ENCODE data around the gene THOC1. TPM values are rescaled to one million over a fixed set of nuclear protein-coding genes. Genes with fewer than 3 reads are reported as not detected.
A peak's percentile ranks its signal among the peaks of the same experiment; 100 is the strongest.

The THOC1 gene
- total RNA-seq, 2 donors from 2014 or later: 81.8 to 99.6 TPM

GRCh38 chr18:274313-274712 is 6.5 kb upstream of the THOC1 start:
- Mint-ChIP-seq H3K4me1 (peaks cover 19% of the 10 kb centered on the region), H3K9me3 (peaks cover 8% of the 10 kb centered on the region), H3K27ac (no peak overlapping the region), H3K36me3 (ENCODE audit: low read depth) (peaks cover 5% of the 10 kb centered on the region), H3K4me3 (no peak overlapping the region), H3K27me3 (ENCODE audit: insufficient read depth) (no peaks in the 10 kb centered on the region)
- peaks cover 2% of the 10 kb centered on the region for H3K4me1 ChIP-seq (ENCODE audit: control insufficient read depth, insufficient read depth, low read length)
- H3K4me3 ChIP-seq (ENCODE audit: low read length): no peak overlapping the region
- H3K27ac ChIP-seq (ENCODE audit: low read depth, low read length): no peak overlapping the region
- DNase-seq: no peak
- H3K9ac ChIP-seq (ENCODE audit: extremely low read depth, low read length, poor library complexity, severe bottlenecking): no peak overlapping the region
- no peaks in the 10 kb centered on the region for H3K27me3 ChIP-seq (ENCODE audit: control insufficient read depth, insufficient read depth, low read length, poor library complexity, severe bottlenecking)
- TF ChIP-seq CTCF (conservative IDR thresholded peaks at IDR 0.05): no peak
- no peaks in the 10 kb centered on the region for H3K36me3 ChIP-seq (ENCODE audit: control insufficient read depth, insufficient read depth, low read length)
- WGBS, 2 experiments (ENCODE audit: insufficient coverage in 1 of 2, insufficient read length in 1 of 2): 96 to 100% methylated on average over 6 to 8 of the region's 8 CpGs
- H3K9me3 ChIP-seq (ENCODE audit: control insufficient read depth, low read length): no peaks in the 10 kb centered on the region

- H3K4me1 Mint-ChIP-seq: peaks cover 25% of the 10 kb centered on the region
- H3K27ac Mint-ChIP-seq: peak overlapping the region; percentile 55
- no peak for TF ChIP-seq CTCF (conservative IDR thresholded peaks at IDR 0.05)
These were observed 5.7 kb upstream of the THOC1 start for GRCh38 chr18:273525-273924.

GRCh38 chr18:272650-273049 is 4.8 kb upstream of the THOC1 start:
- Histone ChIP-seq H3K27me3 (ENCODE audit: control insufficient read depth, insufficient read depth, low read length, poor library complexity, severe bottlenecking) (no peaks in the 10 kb centered on the region), H3K36me3 (ENCODE audit: control insufficient read depth, insufficient read depth, low read length) (no peaks in the 10 kb centered on the region), H3K9me3 (ENCODE audit: control insufficient read depth, low read length) (no peaks in the 10 kb centered on the region), H3K9ac (ENCODE audit: extremely low read depth, low read length, poor library complexity, severe bottlenecking) (peak overlapping the region; percentile 22), H3K4me1 (ENCODE audit: control insufficient read depth, insufficient read depth, low read length) (peaks cover 2% of the 10 kb centered on the region), H3K4me3 (ENCODE audit: low read length) (peak overlapping the region; percentile 32), H3K27ac (ENCODE audit: low read depth, low read length) (no peak overlapping the region)
- peaks cover 5% of the 10 kb centered on the region for H3K36me3 Mint-ChIP-seq (ENCODE audit: low read depth)
- H3K27ac Mint-ChIP-seq: peak overlapping the region; percentile 92
- peaks cover 25% of the 10 kb centered on the region for H3K4me1 Mint-ChIP-seq
- peak; percentile 58 for DNase-seq
- no peak overlapping the region for H3K4me3 Mint-ChIP-seq
- WGBS, 2 experiments (ENCODE audit: insufficient coverage in 1 of 2, insufficient read length in 1 of 2): 73 to 100% methylated on average over 2 of the region's 2 CpGs
- no peaks in the 10 kb centered on the region for H3K27me3 Mint-ChIP-seq (ENCODE audit: insufficient read depth)
- no peak for TF ChIP-seq CTCF (conservative IDR thresholded peaks at IDR 0.05)
- H3K9me3 Mint-ChIP-seq: peaks cover under 1% of the 10 kb centered on the region

More at GRCh38 chr18:273525-273924, 5.7 kb upstream of the THOC1 start:
- Mint-ChIP-seq H3K27me3 (ENCODE audit: insufficient read depth) (no peaks in the 10 kb centered on the region), H3K36me3 (ENCODE audit: low read depth) (peaks cover 5% of the 10 kb centered on the region), H3K4me3 (no peak overlapping the region), H3K9me3 (peaks cover 4% of the 10 kb centered on the region)
- H3K27ac ChIP-seq (ENCODE audit: low read depth, low read length): no peak overlapping the region
- no peaks in the 10 kb centered on the region for H3K9me3 ChIP-seq (ENCODE audit: control insufficient read depth, low read length)
- H3K36me3 ChIP-seq (ENCODE audit: control insufficient read depth, insufficient read depth, low read length): no peaks in the 10 kb centered on the region
- 100% methylated on average over 2 of the region's 3 CpGs; no CpG with 5 or more reads in 1 of the 2 experiments for WGBS, 2 experiments (ENCODE audit: insufficient coverage in 1 of 2, insufficient read length in 1 of 2)
- H3K4me1 ChIP-seq (ENCODE audit: control insufficient read depth, insufficient read depth, low read length): peaks cover 2% of the 10 kb centered on the region
- no peak overlapping the region for H3K4me3 ChIP-seq (ENCODE audit: low read length)
- H3K27me3 ChIP-seq (ENCODE audit: control insufficient read depth, insufficient read depth, low read length, poor library complexity, severe bottlenecking): no peaks in the 10 kb centered on the region
- DNase-seq: no peak
- H3K9ac ChIP-seq (ENCODE audit: extremely low read depth, low read length, poor library complexity, severe bottlenecking): no peak overlapping the region
